Stimulated activated CD4-positive, alpha-beta T cell treated with anti-CD3 and anti-CD28 coated beads, Interleukin-1b, Interleukin-23, amount 100 ng/mL, for 1 hour (primary cell): Measurements from ENCODE around the gene VPS45.

Source experiments
- DNase-seq, 2 donors: peaks; one replicate each; pipeline ENCODE4 v3.0.0-alpha.2; 2020; ENCODE audit warnings: low read depth in 2 of 2

VPS45 gene

DNA sequence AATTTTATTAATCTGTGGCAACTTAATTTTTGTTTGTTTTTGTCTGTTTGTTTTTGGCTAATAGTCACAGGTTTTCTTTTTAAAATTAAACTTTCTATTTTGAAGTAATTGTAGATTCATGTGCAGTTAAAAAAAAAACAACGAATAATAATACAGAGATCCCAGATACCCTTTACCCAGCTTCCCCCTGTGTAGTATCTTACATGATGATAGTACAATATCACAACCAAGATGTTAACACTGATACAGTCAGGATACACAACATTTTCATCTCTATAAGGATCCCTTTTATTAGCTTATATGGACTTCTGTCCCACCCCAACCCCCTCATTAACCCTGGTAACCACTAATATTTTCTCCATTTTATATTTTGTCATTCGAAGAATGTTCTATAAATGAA lies 5.9 kb downstream of the VPS45 start:
- DNase-seq: no peak

DNA sequence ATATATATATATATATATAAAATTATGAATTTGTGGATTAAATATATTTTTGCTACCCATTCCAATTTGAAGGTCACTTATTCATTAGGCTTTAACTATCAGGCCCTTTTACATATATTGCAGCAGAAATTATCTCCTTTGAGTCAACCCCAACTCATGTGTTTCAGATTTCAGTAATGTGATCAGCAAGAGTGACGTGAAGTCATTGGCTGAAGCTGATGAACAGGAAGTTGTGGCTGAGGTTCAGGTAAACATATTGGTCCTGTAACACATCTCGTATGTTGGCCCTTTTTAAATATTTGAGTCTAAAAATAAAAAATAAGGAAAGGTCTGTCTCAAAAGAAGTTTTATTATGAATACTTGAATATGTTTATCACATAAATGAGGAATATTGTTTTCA lies 8.5 kb downstream of the VPS45 start:
- no peak for DNase-seq

DNA sequence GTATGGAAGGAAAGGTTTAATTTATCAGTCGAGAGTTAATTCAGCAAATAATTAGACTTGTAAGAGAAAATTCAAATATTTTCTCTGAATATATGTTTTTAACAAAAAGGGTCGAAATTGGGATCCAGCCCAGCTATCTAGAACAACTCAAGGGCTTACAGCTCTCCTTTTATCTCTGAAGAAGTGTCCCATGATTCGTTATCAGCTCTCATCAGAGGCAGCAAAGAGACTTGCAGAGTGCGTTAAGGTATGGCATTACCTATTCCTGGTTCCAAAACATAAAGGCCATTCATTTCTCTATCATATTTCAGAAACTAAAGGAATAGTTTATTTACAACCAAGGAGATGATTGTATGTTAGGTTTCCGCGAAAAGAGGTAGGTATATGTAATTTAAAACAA lies 9.4 kb downstream of the VPS45 start:
- no peak for DNase-seq

DNA sequence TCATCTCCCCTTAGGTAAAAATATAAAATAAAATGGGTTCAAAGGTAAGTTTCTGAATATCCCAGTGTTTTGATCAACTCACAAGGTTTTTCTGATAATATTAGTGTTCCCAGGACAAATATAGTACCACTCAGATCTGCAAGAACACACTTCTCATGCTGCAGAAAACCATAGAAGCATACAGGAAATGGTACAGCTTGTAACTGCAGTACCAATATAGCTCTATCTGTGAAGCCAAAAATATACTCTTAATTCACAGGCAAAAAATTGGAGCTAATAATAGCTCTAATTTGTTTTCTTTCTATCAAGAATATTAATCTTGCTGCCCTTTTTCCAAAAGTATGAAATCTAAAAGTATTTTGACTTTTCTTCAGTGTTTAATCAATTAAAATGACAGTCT lies 13.2 kb downstream of the VPS45 start:
- DNase-seq: no peak

DNA sequence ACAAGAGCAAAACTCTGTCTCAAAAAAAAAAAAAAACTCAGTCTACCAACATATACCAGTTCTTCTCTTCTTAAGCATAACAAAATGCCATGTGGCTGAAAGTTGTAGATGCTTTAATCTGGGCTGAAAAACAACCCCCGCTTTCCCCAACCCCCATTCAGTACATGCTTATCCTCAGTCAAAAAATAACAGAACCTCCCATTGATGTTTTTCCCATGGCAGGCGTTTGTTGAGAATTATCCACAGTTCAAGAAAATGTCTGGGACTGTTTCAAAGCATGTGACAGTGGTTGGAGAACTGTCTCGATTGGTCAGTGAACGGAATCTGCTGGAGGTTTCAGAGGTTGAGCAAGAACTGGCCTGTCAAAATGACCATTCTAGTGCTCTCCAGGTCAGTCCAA lies 14.9 kb downstream of the VPS45 start:
- no peak for DNase-seq

DNA sequence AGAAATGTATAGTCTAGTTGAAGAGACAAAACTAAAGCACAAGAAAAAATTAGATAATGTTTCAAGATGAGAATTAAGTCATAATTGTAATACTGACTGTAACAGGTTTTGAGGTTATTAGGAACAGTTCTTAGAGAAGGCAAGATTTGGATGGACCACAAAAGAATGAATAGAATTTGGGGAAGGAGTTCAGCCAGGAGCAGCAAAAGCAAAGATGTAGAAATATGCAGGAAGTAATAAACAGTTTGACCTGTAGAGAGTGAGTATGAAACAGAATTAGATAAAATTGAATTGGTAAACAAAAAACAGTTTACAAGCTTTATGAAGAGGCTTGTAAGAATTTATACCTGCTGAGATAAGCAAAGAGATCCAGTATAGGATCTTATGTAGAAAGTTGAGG lies 16.3 kb downstream of the VPS45 start:
- no peak for DNase-seq

DNA sequence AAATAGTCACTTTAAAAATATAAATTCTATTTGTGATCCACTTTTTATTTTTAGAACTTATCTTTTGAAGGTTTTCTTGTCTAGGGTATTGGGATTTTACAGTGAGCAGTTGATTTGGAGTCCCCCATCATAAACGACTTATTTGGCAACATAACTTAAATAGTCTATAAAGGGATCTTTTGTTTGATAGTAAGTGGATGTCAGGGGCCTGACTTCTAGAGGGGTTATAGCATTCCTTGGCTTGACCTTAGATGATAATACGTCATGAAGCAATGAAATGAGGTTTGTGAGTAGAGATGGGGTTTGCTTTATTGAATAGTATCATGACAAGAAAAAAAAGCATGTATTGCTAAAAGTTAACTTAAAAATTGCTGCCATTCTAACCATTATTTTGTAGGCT lies 17.8 kb downstream of the VPS45 start:
- DNase-seq: no peak

DNA sequence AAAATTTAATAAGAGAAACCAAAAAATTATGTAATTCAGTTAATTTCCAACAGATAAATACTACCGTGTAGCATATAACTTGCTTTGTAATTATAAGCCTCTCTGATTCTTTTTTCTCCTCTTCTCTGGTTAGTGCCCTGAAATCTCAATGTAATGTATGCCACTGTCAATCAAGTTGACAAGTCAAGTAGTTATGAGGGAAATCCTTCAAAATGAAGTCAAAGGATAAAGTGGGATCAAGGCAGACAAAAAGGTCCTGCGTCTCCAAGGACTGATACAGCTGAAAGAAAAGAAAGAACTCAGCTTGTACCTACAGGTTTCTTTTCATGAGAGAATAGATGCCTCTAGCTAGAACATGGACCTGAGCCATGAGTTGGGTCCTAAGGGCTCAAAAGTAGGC lies 19.8 kb downstream of the VPS45 start:
- no peak for DNase-seq

DNA sequence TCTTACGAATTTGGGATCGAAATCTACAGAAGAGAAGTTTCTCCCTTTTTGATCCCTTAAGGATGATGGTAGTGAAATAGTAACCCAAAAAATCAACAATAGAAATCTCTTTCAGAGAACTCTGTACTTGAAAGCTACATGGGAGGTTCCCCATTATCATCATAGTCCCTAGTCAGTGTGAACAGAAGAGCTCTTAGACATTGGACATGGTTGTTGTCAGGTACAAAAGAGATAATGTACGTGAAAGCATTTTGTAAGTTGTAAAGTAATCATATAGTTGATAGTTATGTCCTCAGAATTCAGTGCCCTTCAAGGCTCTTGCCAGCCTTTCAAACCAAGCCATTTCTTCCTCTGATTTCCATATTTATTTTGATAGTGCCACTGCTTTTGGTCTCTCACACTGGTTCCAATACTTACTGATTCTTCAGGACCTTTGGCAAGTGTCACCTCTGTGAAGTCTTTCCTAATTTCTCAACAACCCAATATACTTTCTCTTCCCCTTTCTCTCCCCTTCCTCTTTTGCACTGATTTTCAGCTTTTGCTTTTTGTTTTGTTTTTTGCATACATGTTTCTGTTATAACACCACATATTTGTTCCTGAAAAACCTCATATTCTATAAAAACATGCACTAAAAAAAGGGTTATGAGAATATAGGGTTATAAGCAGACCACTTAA lies 22.4 kb downstream of the VPS45 start:
- no peak for DNase-seq

DNA sequence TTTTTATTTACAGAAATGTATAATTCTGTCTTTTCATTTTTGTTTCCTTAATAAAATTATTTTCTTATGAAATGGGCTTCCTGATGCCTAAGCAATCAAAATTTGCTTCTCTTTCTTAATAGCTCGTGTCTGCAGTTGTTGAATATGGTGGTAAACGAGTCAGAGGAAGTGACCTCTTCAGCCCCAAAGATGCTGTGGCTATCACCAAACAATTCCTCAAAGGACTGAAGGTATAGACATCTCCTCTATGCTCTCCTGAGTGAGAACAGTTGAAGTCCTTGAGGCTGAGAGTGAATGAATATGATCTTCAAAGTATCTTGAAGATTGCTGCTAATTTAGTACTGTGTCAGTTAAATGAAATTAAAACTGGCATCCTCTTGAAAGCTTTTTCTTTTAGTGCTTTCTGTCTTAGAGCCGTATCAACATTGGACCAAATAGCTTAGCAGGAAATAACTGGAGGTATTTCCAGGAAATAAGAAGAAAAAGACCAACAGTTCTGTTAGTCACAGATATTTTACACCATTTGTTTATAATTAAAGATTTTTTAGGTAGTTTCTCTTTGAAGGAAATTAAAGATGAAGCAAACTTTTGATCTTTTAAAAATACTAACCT lies 24.7 kb downstream of the VPS45 start:
- DNase-seq: no peak

DNA sequence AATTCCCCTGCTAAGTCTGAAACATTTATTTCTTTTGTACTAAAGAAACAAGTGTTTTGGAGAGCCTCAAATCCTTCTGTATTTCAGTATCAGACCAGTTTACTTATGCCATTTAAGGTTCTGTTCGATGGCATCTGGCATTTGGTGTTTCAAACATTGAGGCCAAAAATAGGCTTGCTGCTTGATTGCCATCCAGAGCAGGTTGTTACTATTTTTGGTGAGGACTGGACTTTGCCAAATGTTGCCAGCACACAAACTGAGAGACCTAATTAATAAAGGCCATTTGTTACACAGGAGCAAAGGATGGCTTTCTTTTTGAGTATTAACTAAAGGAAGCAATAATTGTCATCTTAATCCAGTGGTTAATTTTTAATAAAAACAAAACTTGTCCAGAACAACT lies 26.2 kb downstream of the VPS45 start:
- DNase-seq: no peak

DNA sequence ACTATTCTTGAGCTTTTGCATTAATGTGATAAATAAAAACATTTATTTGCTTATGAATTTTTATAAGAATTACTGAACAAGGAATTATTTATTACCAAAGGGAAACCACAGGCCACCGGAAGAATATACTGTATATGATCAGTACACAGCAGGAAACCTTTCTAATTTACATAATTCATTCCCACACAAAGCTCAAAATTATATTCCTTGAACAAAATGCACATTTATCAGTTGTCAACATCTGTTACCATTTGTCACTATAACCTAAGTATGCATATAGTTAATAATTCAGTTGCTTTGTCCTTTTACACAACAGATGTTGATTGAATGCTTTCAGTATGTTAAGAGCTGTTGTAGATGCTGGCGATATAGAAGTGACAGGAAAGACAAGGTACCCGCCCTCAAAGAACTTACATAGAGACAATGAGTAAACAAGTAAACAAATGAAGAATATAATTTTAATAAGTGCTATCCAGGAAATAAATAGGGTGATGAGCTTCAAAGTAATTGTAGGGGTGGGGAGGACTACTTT lies 27.2 kb downstream of the VPS45 start:
- no peak for DNase-seq

DNA sequence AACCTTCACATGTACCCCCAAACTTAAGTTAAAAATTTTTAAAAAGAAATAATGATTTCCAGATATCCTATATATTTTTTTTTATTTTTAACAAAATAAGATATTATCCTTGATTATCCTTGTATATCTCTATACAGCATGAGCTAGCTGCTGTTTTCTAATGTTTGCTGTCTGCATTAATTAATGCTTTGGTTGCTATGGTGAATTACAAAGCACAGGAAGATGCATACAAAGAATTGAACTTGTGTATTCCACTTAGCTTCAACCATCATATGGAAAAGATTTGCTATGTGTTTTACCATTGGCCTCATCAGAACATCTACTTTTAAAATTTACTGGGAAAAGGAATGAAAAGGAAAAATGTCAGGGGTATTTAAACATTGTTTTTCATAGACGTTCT lies 35.4 kb downstream of the VPS45 start:
- no peak for DNase-seq

DNA sequence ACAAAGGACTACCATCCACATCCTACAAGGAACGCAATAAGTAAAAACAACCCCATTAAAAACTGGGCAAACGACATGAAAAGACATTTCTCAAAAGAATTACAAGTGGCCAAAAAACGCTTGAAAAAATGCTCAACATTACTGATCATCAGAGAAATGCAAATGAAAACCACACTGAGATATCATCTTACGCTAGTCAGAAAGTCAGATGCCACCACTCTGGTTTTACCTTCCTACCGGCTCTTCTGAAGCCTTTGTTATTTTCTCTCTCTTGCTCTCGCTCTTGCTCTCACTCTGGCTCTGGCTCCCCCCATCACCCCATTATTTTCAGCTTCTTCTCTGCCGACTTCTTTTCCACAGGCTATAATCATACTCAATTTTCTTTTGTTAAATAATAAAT lies 38.8 kb downstream of the VPS45 start:
- no peak for DNase-seq

DNA sequence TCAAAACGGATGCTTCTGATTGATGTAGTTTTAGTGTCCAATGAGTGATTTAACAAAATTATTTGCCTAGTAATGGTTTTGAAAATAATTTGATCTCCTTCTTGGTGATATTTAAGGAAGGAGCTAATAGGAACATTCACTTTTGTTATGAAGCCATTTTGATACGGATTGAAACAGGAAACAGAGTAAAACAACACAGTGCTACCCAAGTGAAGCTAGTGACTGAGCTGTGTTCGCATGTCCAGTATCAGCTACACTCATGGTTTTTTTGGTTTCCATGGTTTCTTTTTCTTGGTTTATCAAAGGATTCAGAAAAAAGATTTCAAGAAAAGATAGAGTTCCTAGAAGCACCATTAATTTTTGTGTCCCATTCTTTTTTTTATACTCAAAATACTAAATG lies 42.0 kb downstream of the VPS45 start:
- no peak for DNase-seq

DNA sequence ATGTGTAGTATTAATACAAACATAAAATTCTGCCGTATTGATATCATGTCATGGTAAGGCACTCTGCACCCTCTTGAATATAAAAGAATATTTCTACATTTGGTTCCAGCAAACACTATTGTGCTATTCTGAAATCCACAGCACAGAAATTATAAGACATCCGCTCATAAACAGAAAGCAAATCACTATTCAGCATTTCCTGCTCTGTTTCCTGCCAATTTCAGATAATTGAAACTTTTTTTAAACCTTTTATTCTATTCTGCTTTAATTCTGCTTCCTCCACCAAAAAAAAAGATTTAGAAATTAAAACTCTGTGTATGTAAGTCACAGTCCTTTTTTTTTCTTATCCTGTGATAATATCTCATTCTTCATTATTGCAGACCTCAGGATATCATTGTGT lies 42.5 kb downstream of the VPS45 start:
- DNase-seq: no peak

DNA sequence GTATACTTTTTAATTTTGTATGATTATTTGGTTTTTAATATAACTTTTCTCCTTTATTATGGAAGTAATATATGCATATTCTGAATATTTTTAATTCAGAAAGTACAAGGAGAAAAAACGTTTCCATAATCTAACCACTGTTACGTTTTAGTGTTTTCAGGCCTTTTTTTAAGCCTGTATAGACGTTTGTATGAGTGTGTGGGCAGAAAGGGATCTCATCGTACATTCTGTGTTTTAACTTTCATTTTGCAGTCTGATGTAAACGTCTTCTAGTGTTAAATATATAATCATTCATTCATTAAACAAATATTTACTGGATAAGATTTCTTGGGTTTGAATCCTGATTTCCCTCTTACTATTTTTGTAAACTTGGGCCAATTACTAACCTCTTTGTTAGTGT lies 44.1 kb downstream of the VPS45 start:
- DNase-seq: no peak

DNA sequence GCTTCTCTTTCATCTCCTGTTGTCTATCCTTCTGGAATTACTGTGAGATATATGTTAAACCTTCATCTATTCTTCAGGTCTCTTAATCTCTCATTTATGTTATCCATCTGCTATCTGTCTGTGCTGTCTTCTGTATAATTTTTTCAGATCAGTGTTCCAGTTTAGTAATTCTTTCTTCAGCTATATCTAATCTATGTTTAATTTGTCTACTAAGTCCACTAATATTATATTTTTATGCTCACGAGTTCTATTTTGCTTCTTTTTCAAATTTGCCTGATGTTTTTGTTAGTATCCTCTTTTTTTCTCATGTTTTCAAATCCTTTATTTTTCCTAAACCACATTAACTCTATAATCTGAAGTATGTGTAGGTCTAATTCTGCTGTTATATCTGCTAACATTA lies 47.5 kb downstream of the VPS45 start:
- DNase-seq: no peak

DNA sequence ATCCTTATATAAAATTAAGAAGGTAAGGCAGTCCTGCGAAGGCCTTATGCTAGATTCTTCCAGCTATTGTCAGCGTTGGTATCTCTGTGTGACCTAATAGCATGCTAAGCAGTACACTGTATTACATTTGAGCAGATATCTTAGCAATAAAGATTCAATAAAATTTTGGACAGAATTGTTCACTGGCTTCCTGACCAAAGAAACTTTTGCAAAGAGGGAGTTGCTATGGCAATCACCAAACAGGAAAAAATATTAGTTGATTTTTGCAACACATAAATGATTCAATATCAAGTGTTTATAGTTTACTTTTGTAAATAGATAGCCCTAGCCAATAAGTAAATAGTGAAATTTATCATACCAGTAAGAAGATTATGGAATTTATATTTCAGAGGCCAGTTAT lies 51.1 kb downstream of the VPS45 start:
- no peak for DNase-seq

DNA sequence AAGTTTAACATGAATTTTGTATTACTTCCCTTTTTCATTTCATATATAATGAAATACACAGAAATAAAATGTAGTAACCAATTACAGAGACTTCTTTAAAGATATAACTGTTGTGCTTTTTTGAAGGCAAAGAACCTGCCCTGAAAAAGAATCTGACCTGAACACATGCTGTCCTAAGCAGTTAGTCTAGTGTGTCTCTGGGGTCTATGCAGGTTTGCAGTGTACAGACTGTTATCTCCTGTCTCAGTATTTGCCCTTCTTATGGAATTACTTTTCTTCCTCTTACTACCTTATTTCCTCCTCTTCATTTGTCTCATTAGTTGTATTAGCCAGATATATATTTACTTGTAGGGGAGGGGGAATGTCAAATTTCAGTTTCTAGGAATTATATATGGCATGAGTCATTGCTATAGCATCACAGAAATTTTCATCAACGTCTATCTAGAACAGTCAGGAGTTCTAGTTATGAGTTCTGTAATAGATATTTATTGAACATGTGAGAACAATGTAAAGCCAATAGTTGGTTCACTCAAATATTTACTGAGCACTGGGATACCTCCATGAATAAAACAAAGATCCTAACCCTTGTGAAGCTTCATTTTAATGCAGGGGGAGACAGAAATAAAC lies 53.8 kb downstream of the VPS45 start:
- DNase-seq: no peak

DNA sequence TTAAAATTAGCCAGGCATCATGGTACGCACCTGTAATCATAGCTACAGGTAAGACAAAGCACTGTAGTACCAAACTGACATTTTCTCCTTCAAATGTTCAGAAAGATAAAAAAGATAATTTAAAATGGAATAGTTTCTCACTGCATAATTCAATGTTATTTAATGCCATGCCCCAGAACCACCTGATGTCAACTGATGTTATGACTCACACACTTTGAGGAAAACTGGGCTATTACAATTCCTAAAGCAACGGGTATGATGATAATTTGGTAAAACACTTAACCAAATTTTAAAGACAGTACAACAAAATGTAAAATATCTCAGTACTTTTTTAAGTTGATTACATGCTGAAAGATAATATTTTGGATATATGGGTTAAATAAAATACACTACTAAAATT lies 59.2 kb downstream of the VPS45 start:
- DNase-seq: no peak

DNA sequence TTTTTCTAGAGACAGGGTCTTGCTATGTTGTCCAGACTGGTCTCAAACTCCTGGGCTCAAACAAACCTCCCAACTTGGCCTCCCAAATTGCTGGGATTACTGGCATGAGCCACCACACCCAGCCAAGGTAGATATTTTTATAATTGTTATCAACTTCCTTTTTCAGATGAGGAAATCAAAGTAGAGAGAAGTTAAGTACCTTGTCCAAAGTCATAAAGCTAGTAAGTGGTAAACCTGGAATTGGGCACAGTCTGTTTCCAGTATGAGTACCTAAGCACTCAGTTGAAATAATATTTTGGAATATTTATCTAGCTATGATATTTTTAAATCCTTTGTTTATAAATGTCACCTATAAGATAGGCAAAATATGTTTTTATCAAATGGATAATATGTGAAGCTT lies 59.9 kb downstream of the VPS45 start:
- DNase-seq: no peak

DNA sequence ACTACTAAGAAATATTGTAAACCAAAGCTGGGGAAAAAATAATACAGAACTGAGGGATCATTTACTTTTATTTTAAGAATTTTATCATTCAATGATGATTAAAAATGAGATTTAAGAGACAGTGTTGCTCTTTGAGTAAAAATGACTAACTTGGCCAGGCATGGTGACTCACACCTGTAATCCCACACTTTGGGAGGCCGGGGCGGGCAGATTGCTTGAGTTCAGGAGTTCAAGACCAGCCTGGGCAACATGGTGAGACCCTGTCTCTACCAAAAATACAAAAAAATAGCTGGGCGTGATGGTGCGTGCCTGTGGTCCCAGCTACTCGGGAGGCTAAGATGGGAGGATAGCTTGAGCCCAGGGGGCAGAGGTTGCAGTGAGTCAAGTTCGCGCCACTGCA lies 60.3 kb downstream of the VPS45 start:
- no peak for DNase-seq
